ENCODE data around the gene PACSIN1. TPM values are rescaled to one million over a fixed set of nuclear protein-coding genes. Genes with fewer than 3 reads are reported as not detected.

The PACSIN1 gene
- total and polyA plus RNA-seq, 4 donors, result 0.03 to 0.17 (median 0.15) TPM

- peaks cover 0 to 15% (median 8%) of the 10 kb centered on the region in 4 donors for H3K4me1 ChIP-seq (ENCODE audit: control insufficient read depth in 4 of 4, insufficient read depth in 4 of 4, low read length in 3 of 4)
- TF ChIP-seq ZBTB33 (IDR thresholded peaks at IDR 0.05), result no peak
- TF ChIP-seq RXRA (IDR thresholded peaks at IDR 0.05), result no peak
- TF ChIP-seq NR2F2 (IDR thresholded peaks at IDR 0.05), result no peak
- TF ChIP-seq, protein P1, sequence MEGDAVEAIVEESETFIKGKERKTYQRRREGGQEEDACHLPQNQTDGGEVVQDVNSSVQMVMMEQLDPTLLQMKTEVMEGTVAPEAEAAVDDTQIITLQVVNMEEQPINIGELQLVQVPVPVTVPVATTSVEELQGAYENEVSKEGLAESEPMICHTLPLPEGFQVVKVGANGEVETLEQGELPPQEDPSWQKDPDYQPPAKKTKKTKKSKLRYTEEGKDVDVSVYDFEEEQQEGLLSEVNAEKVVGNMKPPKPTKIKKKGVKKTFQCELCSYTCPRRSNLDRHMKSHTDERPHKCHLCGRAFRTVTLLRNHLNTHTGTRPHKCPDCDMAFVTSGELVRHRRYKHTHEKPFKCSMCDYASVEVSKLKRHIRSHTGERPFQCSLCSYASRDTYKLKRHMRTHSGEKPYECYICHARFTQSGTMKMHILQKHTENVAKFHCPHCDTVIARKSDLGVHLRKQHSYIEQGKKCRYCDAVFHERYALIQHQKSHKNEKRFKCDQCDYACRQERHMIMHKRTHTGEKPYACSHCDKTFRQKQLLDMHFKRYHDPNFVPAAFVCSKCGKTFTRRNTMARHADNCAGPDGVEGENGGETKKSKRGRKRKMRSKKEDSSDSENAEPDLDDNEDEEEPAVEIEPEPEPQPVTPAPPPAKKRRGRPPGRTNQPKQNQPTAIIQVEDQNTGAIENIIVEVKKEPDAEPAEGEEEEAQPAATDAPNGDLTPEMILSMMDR (IDR thresholded peaks at IDR 0.05; ENCODE audit: low read depth, low read length, missing input control), result no peak
- no peak for TF ChIP-seq HNF4G (IDR thresholded peaks at IDR 0.05)
- TF ChIP-seq YY1 (IDR thresholded peaks at IDR 0.05), result no peak
- TF ChIP-seq TAF1 (conservative IDR thresholded peaks at IDR 0.05), result no peak
- TF ChIP-seq FOXA2 (IDR thresholded peaks at IDR 0.05), result no peak
- TF ChIP-seq, protein P2, sequence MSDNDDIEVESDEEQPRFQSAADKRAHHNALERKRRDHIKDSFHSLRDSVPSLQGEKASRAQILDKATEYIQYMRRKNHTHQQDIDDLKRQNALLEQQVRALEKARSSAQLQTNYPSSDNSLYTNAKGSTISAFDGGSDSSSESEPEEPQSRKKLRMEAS (IDR thresholded peaks at IDR 0.05), result no peak
- no peak for TF ChIP-seq SP1 (IDR thresholded peaks at IDR 0.05)
- TF ChIP-seq, protein P3, sequence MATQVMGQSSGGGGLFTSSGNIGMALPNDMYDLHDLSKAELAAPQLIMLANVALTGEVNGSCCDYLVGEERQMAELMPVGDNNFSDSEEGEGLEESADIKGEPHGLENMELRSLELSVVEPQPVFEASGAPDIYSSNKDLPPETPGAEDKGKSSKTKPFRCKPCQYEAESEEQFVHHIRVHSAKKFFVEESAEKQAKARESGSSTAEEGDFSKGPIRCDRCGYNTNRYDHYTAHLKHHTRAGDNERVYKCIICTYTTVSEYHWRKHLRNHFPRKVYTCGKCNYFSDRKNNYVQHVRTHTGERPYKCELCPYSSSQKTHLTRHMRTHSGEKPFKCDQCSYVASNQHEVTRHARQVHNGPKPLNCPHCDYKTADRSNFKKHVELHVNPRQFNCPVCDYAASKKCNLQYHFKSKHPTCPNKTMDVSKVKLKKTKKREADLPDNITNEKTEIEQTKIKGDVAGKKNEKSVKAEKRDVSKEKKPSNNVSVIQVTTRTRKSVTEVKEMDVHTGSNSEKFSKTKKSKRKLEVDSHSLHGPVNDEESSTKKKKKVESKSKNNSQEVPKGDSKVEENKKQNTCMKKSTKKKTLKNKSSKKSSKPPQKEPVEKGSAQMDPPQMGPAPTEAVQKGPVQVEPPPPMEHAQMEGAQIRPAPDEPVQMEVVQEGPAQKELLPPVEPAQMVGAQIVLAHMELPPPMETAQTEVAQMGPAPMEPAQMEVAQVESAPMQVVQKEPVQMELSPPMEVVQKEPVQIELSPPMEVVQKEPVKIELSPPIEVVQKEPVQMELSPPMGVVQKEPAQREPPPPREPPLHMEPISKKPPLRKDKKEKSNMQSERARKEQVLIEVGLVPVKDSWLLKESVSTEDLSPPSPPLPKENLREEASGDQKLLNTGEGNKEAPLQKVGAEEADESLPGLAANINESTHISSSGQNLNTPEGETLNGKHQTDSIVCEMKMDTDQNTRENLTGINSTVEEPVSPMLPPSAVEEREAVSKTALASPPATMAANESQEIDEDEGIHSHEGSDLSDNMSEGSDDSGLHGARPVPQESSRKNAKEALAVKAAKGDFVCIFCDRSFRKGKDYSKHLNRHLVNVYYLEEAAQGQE (IDR thresholded peaks at IDR 0.05), result no peak
- TF ChIP-seq FOXA1 (IDR thresholded peaks at IDR 0.05), result no peak
- TF ChIP-seq GABPA (IDR thresholded peaks at IDR 0.05 in 1 of 2, conservative IDR thresholded peaks at IDR 0.05 in 1 of 2), result no peak
- no peak for TF ChIP-seq RAD21 (IDR thresholded peaks at IDR 0.05)
- no peak for TF ChIP-seq JUND (IDR thresholded peaks at IDR 0.05)
- TF ChIP-seq EGR1 (IDR thresholded peaks at IDR 0.05; ENCODE audit: low read depth in 2 of 2), result no peak
- no peaks in the 10 kb centered on the region for H3K9me3 ChIP-seq (ENCODE audit: control insufficient read depth in 4 of 4, low read length in 3 of 4)
- no peak for DNase-seq (ENCODE audit: low spot score)
- 86% methylated on average over 2 of the region's 2 CpGs for WGBS
- H3K27ac ChIP-seq (ENCODE audit: low read depth in 1 of 2, low read length in 2 of 2), result no peak overlapping the region
- peaks cover 0 to 4% (median 2%) of the 10 kb centered on the region in 4 donors for H3K27me3 ChIP-seq (ENCODE audit: control insufficient read depth in 4 of 4, insufficient read depth in 4 of 4, low read length in 3 of 4)
- no peak overlapping the region for H3K9ac ChIP-seq (ENCODE audit: low read depth in 1 of 2, low read length in 2 of 2)
- no peak overlapping the region for H3K4me3 ChIP-seq (ENCODE audit: low read depth in 1 of 3, low read length in 3 of 3)
- H3K36me3 ChIP-seq (ENCODE audit: control insufficient read depth in 4 of 4, insufficient read depth in 3 of 4, low read depth in 1 of 4, low read length in 3 of 4), result no peaks in the 10 kb centered on the region
Observed at GRCh38 chr6:34463299-34463698, 2.6 kb upstream of the PACSIN1 start.

- 70% methylated on average over 4 of the region's 4 CpGs for WGBS
- no peak overlapping the region for H3K27ac ChIP-seq (ENCODE audit: low read depth in 1 of 2, low read length in 2 of 2)
- no peak for DNase-seq (ENCODE audit: low spot score)
- H3K36me3 ChIP-seq (ENCODE audit: control insufficient read depth in 4 of 4, insufficient read depth in 3 of 4, low read depth in 1 of 4, low read length in 3 of 4), result no peaks in the 10 kb centered on the region
- H3K9me3 ChIP-seq (ENCODE audit: control insufficient read depth in 4 of 4, low read length in 3 of 4), result no peaks in the 10 kb centered on the region
- peaks cover 0 to 15% (median 8%) of the 10 kb centered on the region in 4 donors for H3K4me1 ChIP-seq (ENCODE audit: control insufficient read depth in 4 of 4, insufficient read depth in 4 of 4, low read length in 3 of 4)
- H3K4me3 ChIP-seq (ENCODE audit: low read depth in 1 of 3, low read length in 3 of 3), result no peak overlapping the region
- H3K27me3 ChIP-seq (ENCODE audit: control insufficient read depth in 4 of 4, insufficient read depth in 4 of 4, low read length in 3 of 4), result peaks cover 0 to 4% (median 2%) of the 10 kb centered on the region in 4 donors
- H3K9ac ChIP-seq (ENCODE audit: low read depth in 1 of 2, low read length in 2 of 2), result no peak overlapping the region
- TF ChIP-seq HNF4A (conservative IDR thresholded peaks at IDR 0.05) (no peak), EGR1 (IDR thresholded peaks at IDR 0.05; ENCODE audit: low read depth in 2 of 2) (no peak), FOXA2 (IDR thresholded peaks at IDR 0.05) (no peak), JUND (IDR thresholded peaks at IDR 0.05) (no peak), ZBTB33 (IDR thresholded peaks at IDR 0.05) (no peak), TAF1 (conservative IDR thresholded peaks at IDR 0.05) (no peak), SP1 (IDR thresholded peaks at IDR 0.05) (no peak), YY1 (IDR thresholded peaks at IDR 0.05) (no peak), RXRA (IDR thresholded peaks at IDR 0.05) (no peak), NR2F2 (IDR thresholded peaks at IDR 0.05) (no peak)
- TF ChIP-seq, protein P3 (IDR thresholded peaks at IDR 0.05), result no peak
- TF ChIP-seq, protein P2 (IDR thresholded peaks at IDR 0.05), result no peak
- TF ChIP-seq, protein P4, sequence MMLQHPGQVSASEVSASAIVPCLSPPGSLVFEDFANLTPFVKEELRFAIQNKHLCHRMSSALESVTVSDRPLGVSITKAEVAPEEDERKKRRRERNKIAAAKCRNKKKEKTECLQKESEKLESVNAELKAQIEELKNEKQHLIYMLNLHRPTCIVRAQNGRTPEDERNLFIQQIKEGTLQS (IDR thresholded peaks at IDR 0.05), result no peak
Observed at GRCh38 chr6:34463849-34464248, 2.0 kb upstream of the PACSIN1 start.
